HEK293 (cell line): ENCODE data around the gene INHA.

Experiments used
- CTCF ChIA-PET: fragments of 350-600 bp; formaldehyde crosslinking; extraction: SDS; loops from one replicate; lab custom pipeline; 2021; ENCODE audit warnings: antibody characterized with exemption; lab: Yijun Ruan, JAX
- POLR2A ChIA-PET: fragments of 300-600 bp; formaldehyde crosslinking; extraction: SDS; loops from one replicate; lab custom pipeline; 2020; ENCODE audit warnings: antibody characterized with exemption, inconsistent platforms; lab: Yijun Ruan, JAX
- H3K27ac ChIP-seq: fragments of 200-500 bp; sonication (Bioruptor generic); 2 replicates; pipeline ENCODE4 v1.5.1; 2014; ENCODE audit warnings: low read depth, low read length, control low read depth, inconsistent platforms; ENCODE audit errors: extremely low read depth
- H3K36me3 ChIP-seq, 2 experiments: fragments of 200-500 bp in 1 of 2; sonication (Bioruptor generic) in 1 of 2; 1 replicate in 1 of 2; 2 replicates in 1 of 2; pipeline ENCODE4 v1.5.1; 2014 to 2017; ENCODE audit warnings: inconsistent platforms in 2 of 2, low read length in 2 of 2; ENCODE audit not compliant: control insufficient read depth in 2 of 2, insufficient read depth in 1 of 2
- H3K4me1 ChIP-seq: fragments of 200-500 bp; sonication (Bioruptor generic); 2 replicates; pipeline ENCODE4 v1.5.1; 2014; ENCODE audit warnings: mild to moderate bottlenecking, low read length, inconsistent platforms; ENCODE audit not compliant: control insufficient read depth, insufficient read depth
- H3K4me3 ChIP-seq: 2 replicates; pipeline ENCODE4 v1.5.1; 2011; ENCODE audit warnings: low read depth, mild to moderate bottlenecking, control low read depth, low read length, moderate library complexity
- H3K9me3 ChIP-seq: fragments of 200-500 bp; sonication (Bioruptor generic); 2 replicates; pipeline ENCODE4 v1.5.1; 2014; ENCODE audit warnings: low read depth, low read length, inconsistent platforms; ENCODE audit not compliant: control insufficient read depth, insufficient read depth
- BCL11A ChIP-seq: fragments of 450-650 bp; formaldehyde crosslinking; IDR thresholded peaks from 2 replicates; pipeline ENCODE4 v1.5.1; 2016; ENCODE audit warnings: low read depth, missing biosample characterization, missing genetic modification characterization
- GLIS1 ChIP-seq: fragments of 450-650 bp; formaldehyde crosslinking; IDR thresholded peaks from 2 replicates; pipeline ENCODE4 v1.5.1; 2016; ENCODE audit warnings: missing biosample characterization, missing genetic modification characterization
- HOXD13 ChIP-seq: sonication (generic); formaldehyde crosslinking; IDR thresholded peaks from 2 replicates; pipeline ENCODE4 v1.8.0; 2022; ENCODE audit warnings: missing genetic modification reagents, borderline replicate concordance
- KLF8 ChIP-seq: fragments of 450-650 bp; formaldehyde crosslinking; IDR thresholded peaks from 2 replicates; pipeline ENCODE4 v1.5.1; 2016; ENCODE audit warnings: missing biosample characterization, missing genetic modification characterization
- KLF9 ChIP-seq: fragments of 450-650 bp; formaldehyde crosslinking; IDR thresholded peaks from 2 replicates; pipeline ENCODE4 v1.5.1; 2016; ENCODE audit warnings: missing biosample characterization, missing genetic modification characterization, low read depth
- SALL2 ChIP-seq: fragments of 450-650 bp; formaldehyde crosslinking; IDR thresholded peaks from 2 replicates; pipeline ENCODE4 v1.5.0; 2017; ENCODE audit warnings: missing biosample characterization, mild to moderate bottlenecking, missing genetic modification characterization, borderline replicate concordance
- SCRT2 ChIP-seq: fragments of 450-650 bp; formaldehyde crosslinking; IDR thresholded peaks from 2 replicates; pipeline ENCODE4 v1.5.1; 2016; ENCODE audit warnings: missing biosample characterization, missing genetic modification characterization
- SP7 ChIP-seq: fragments of 450-650 bp; formaldehyde crosslinking; IDR thresholded peaks from 2 replicates; pipeline ENCODE4 v1.5.1; 2016; ENCODE audit warnings: missing biosample characterization, missing genetic modification characterization
- ZBTB17 ChIP-seq: fragments of 450-650 bp; formaldehyde crosslinking; IDR thresholded peaks from 2 replicates; pipeline ENCODE4 v1.5.1; 2016; ENCODE audit warnings: missing biosample characterization, missing genetic modification characterization
- ZBTB26 ChIP-seq: fragments of 450-650 bp; formaldehyde crosslinking; optimal IDR thresholded peaks from 2 replicates; pipeline ENCODE3; 2016; ENCODE audit warnings: missing biosample characterization, mild to moderate bottlenecking, missing genetic modification characterization
- ZBTB48 ChIP-seq: fragments of 450-650 bp; formaldehyde crosslinking; IDR thresholded peaks from 2 replicates; pipeline ENCODE4 v1.5.1; 2016; ENCODE audit warnings: missing biosample characterization, missing genetic modification characterization
- ZFHX2 ChIP-seq: fragments of 450-650 bp; formaldehyde crosslinking; conservative IDR thresholded peaks from 2 replicates; pipeline ENCODE4 v1.5.1; 2016; ENCODE audit warnings: missing biosample characterization, missing genetic modification characterization
- ZIC2 ChIP-seq: fragments of 450-650 bp; formaldehyde crosslinking; IDR thresholded peaks from 2 replicates; pipeline ENCODE4 v1.5.1; 2016; ENCODE audit warnings: missing biosample characterization, missing genetic modification characterization
- ZNF146 ChIP-seq: fragments of 450-650 bp; formaldehyde crosslinking; IDR thresholded peaks from 2 replicates; pipeline ENCODE4 v1.5.1; 2016; ENCODE audit warnings: missing biosample characterization, missing genetic modification characterization
- ZNF248 ChIP-seq: fragments of 450-650 bp; formaldehyde crosslinking; IDR thresholded peaks from 2 replicates; pipeline ENCODE4 v1.5.1; 2017; ENCODE audit warnings: missing biosample characterization, missing genetic modification characterization
- ZNF335 ChIP-seq: fragments of 450-650 bp; formaldehyde crosslinking; conservative IDR thresholded peaks from 2 replicates; pipeline ENCODE4 v1.5.1; 2016; ENCODE audit warnings: missing biosample characterization, missing genetic modification characterization
- ZNF341 ChIP-seq: fragments of 450-650 bp; formaldehyde crosslinking; IDR thresholded peaks from 2 replicates; pipeline ENCODE4; 2016; ENCODE audit warnings: low read depth, missing biosample characterization, missing genetic modification characterization
- ZNF510 ChIP-seq: fragments of 450-650 bp; formaldehyde crosslinking; IDR thresholded peaks from 2 replicates; pipeline ENCODE4 v1.5.1; 2018; ENCODE audit warnings: mild to moderate bottlenecking, missing genetic modification characterization, missing biosample characterization; ENCODE audit not compliant: insufficient replicate concordance
- ZNF518A ChIP-seq: fragments of 450-650 bp; formaldehyde crosslinking; conservative IDR thresholded peaks from 2 replicates; pipeline ENCODE4 v1.5.1; 2016; ENCODE audit warnings: low read depth, missing biosample characterization, missing genetic modification characterization
- ZNF548 ChIP-seq: fragments of 450-650 bp; formaldehyde crosslinking; IDR thresholded peaks from 2 replicates; pipeline ENCODE4 v1.5.1; 2016; ENCODE audit warnings: missing biosample characterization, missing genetic modification characterization
- ZNF560 ChIP-seq: fragments of 450-650 bp; formaldehyde crosslinking; IDR thresholded peaks from 2 replicates; pipeline ENCODE4 v1.5.1; 2017; ENCODE audit warnings: missing biosample characterization, missing genetic modification characterization, borderline replicate concordance
- ZNF701 ChIP-seq: fragments of 450-650 bp; formaldehyde crosslinking; IDR thresholded peaks from 2 replicates; pipeline ENCODE4 v1.5.1; 2016; ENCODE audit warnings: missing biosample characterization, missing genetic modification characterization
- ZNF837 ChIP-seq: fragments of 450-650 bp; formaldehyde crosslinking; IDR thresholded peaks from 2 replicates; pipeline ENCODE4 v1.5.1; 2016; ENCODE audit warnings: missing biosample characterization, missing genetic modification characterization
- ZSCAN23 ChIP-seq: fragments of 450-650 bp; formaldehyde crosslinking; IDR thresholded peaks from 2 replicates; pipeline ENCODE4 v1.5.1; 2016; ENCODE audit warnings: missing biosample characterization, missing genetic modification characterization
- TF ChIP-seq, protein P1 (sequence below): fragments of 450-650 bp; formaldehyde crosslinking; IDR thresholded peaks from 2 replicates; pipeline ENCODE4 v1.5.1; 2017; ENCODE audit warnings: missing biosample characterization, missing genetic modification characterization
- TF ChIP-seq, protein P2 (sequence below): fragments of 450-650 bp; formaldehyde crosslinking; IDR thresholded peaks from 2 replicates; pipeline ENCODE4 v1.5.1; 2016; ENCODE audit warnings: missing biosample characterization, missing genetic modification characterization
- TF ChIP-seq, protein P3 (sequence below): fragments of 450-650 bp; formaldehyde crosslinking; IDR thresholded peaks from 2 replicates; pipeline ENCODE4 v1.5.1; 2016; ENCODE audit warnings: missing biosample characterization, missing genetic modification characterization

The INHA gene

DNA sequence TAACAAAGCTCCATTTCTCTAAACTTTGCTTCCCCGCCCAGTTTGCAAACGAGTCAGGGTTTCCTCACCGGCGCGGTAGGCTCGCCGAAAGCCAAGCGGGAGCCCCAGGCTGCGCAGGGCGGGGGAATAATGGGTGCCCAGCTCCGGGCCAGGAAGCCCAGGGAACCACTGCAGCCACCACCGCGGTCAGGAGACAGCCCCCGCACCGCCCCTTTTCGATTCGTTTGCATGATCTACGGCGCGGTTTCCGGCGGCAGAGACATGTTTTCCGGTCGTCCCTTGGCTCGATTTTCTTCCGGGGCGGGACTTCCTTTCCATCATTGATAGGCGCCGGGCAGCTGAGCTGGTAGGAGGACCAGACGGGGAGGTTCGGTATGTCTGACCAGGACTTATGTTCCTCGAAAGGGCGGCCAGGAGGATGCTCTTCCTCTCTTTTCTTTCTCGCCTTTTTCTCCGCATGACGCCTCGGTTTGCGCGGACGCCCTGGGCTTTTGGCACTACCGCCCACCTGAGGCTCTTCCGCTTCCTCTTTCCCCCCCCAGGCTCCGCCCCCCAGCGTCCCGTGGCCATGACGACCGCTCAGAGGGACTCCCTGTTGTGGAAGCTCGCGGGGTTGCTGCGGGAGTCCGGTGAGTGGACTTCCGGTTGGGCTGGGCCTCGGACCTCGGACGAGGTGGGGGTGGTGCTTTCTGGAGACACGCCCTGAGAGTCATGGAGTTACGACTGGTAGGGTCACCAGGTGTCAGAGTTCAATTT, 25.6 kb downstream of the INHA start, which contains the start of gene STK11IP:
TSS of gene STK11IP (plus strand) at position 306 of the 756 bp plus-strand sequence. CDS start at position 569, 263 bp downstream.
- Histone ChIP-seq H3K27ac (peak within 1 kb of the TSS; percentile 85), H3K9me3 (no peaks in the 10 kb centered on the region), H3K36me3 (peaks cover 0 to 18% of the 10 kb centered on the region in 2 experiments; a peak in 1 of 3 replicates), H3K4me1 (peaks cover 6% of the 10 kb centered on the region), H3K4me3 (peak within 1 kb of the TSS; percentile 84)
- CTCF ChIA-PET, result interaction anchor here (0.6 to 3.4 kb wide), 5 partner anchors 38 to 669 kb away, joined by 3 to 13 read pairs (median 6); no protein-coding TSS in a partner anchor
- POLR2A ChIA-PET, result interaction anchor here (0.6 to 4.4 kb wide), 14 partner anchors 10 to 210 kb away, joined by 3 to 44 read pairs (median 4); partner anchors contain the start of genes CHPF, DNPEP, INHA and OBSL1
- no peak for TF ChIP-seq ZNF837 (tag by site-specific recombination)
- TF ChIP-seq ZFHX2 (tag by site-specific recombination), result peak; percentile 76
- peak; percentile 54 for TF ChIP-seq GLIS1 (tag by site-specific recombination)
- no peak for TF ChIP-seq HOXD13 (CRISPR knock-in tag)
- no peak for TF ChIP-seq ZNF560
- TF ChIP-seq ZIC2, result peak; percentile 86
- TF ChIP-seq, protein P1, sequence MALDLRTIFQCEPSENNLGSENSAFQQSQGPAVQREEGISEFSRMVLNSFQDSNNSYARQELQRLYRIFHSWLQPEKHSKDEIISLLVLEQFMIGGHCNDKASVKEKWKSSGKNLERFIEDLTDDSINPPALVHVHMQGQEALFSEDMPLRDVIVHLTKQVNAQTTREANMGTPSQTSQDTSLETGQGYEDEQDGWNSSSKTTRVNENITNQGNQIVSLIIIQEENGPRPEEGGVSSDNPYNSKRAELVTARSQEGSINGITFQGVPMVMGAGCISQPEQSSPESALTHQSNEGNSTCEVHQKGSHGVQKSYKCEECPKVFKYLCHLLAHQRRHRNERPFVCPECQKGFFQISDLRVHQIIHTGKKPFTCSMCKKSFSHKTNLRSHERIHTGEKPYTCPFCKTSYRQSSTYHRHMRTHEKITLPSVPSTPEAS (tag by site-specific recombination), result no peak
- TF ChIP-seq ZNF335 (tag by site-specific recombination), result peak; percentile 93
- TF ChIP-seq ZBTB26 (tag by site-specific recombination), result peak; percentile 14
- TF ChIP-seq SALL2, result no peak
- TF ChIP-seq, protein P2, sequence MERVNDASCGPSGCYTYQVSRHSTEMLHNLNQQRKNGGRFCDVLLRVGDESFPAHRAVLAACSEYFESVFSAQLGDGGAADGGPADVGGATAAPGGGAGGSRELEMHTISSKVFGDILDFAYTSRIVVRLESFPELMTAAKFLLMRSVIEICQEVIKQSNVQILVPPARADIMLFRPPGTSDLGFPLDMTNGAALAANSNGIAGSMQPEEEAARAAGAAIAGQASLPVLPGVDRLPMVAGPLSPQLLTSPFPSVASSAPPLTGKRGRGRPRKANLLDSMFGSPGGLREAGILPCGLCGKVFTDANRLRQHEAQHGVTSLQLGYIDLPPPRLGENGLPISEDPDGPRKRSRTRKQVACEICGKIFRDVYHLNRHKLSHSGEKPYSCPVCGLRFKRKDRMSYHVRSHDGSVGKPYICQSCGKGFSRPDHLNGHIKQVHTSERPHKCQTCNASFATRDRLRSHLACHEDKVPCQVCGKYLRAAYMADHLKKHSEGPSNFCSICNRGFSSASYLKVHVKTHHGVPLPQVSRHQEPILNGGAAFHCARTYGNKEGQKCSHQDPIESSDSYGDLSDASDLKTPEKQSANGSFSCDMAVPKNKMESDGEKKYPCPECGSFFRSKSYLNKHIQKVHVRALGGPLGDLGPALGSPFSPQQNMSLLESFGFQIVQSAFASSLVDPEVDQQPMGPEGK (tag by site-specific recombination), result peak; percentile 84
- no peak for TF ChIP-seq ZNF248 (tag by site-specific recombination)
- TF ChIP-seq KLF9 (tag by site-specific recombination), result peak; percentile 86
- no peak for TF ChIP-seq ZNF548 (tag by site-specific recombination)
- TF ChIP-seq ZNF518A (tag by site-specific recombination), result peak; percentile 99
- TF ChIP-seq KLF8 (tag by site-specific recombination), result peak; percentile 37; the same call in 1 of the 2 replicates
- no peak for TF ChIP-seq ZNF510
- peak; percentile 96 for TF ChIP-seq ZNF341
- peak; percentile 68; the same call in 1 of the 2 replicates for TF ChIP-seq ZBTB48 (tag by site-specific recombination)
- no peak for TF ChIP-seq ZNF701
- TF ChIP-seq, protein P3, sequence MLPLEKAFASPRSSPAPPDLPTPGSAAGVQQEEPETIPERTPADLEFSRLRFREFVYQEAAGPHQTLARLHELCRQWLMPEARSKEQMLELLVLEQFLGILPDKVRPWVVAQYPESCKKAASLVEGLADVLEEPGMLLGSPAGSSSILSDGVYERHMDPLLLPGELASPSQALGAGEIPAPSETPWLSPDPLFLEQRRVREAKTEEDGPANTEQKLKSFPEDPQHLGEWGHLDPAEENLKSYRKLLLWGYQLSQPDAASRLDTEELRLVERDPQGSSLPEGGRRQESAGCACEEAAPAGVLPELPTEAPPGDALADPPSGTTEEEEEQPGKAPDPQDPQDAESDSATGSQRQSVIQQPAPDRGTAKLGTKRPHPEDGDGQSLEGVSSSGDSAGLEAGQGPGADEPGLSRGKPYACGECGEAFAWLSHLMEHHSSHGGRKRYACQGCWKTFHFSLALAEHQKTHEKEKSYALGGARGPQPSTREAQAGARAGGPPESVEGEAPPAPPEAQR, result no peak
- TF ChIP-seq SP7 (tag by site-specific recombination), result peak; percentile 43; the same call in 1 of the 2 replicates
- no peak for TF ChIP-seq ZNF146 (tag by site-specific recombination)
- TF ChIP-seq ZBTB17 (tag by site-specific recombination), result peak; percentile 77
- TF ChIP-seq ZSCAN23 (tag by site-specific recombination), result no peak
- 0 out of 2 replicates have a peak, but pooled peaks have one; percentile 57 for TF ChIP-seq BCL11A (tag by site-specific recombination)
- TF ChIP-seq SCRT2, result peak; percentile 100
